ENCODE measurements around the gene GNB2. TPM values are rescaled to one million over a fixed set of nuclear protein-coding genes. Genes with fewer than 3 reads are reported as not detected.

Gene GNB2
- total and polyA plus RNA-seq, 2 of the 13 experiments (the other 11 are each of a cell fraction or from before 2014, with no cell fraction given) = 48.3 to 67.1 TPM

- peak; percentile 89 for TF ChIP-seq ZBTB10 (CRISPR knock-in tag; IDR thresholded peaks at IDR 0.05; ENCODE audit: borderline replicate concordance)
- no peak for TF ChIP-seq NFRKB (IDR thresholded peaks at IDR 0.05)
- no peak for TF ChIP-seq SRSF9 (IDR thresholded peaks at IDR 0.05; ENCODE audit: borderline replicate concordance, insufficient read depth, low read depth, low read length, poor library complexity, severe bottlenecking)
- TF ChIP-seq RARA (CRISPR knock-in tag; IDR thresholded peaks at IDR 0.05) = peak; percentile 31; the same call in 1 of the 2 replicates
- TF ChIP-seq ZNF816 (CRISPR knock-in tag; IDR thresholded peaks at IDR 0.05; ENCODE audit: borderline replicate concordance) = no peak
- TF ChIP-seq MEIS1 (CRISPR knock-in tag; IDR thresholded peaks at IDR 0.05; ENCODE audit: borderline replicate concordance) = no peak
- TF ChIP-seq ZNF770 (CRISPR knock-in tag; IDR thresholded peaks at IDR 0.05) = no peak
- 0 out of 2 replicates have a peak, but pooled peaks have one; percentile 17 for TF ChIP-seq ERF (CRISPR knock-in tag; IDR thresholded peaks at IDR 0.05)
- TF ChIP-seq BCL3 (CRISPR knock-in tag; IDR thresholded peaks at IDR 0.05) = no peak
- TF ChIP-seq ATRX (CRISPR knock-in tag; IDR thresholded peaks at IDR 0.05; ENCODE audit: borderline replicate concordance) = no peak
- no peak for TF ChIP-seq ZNF207 (IDR thresholded peaks at IDR 0.05; ENCODE audit: borderline replicate concordance)
- no peak for TF ChIP-seq ZNF432 (CRISPR knock-in tag; IDR thresholded peaks at IDR 0.05; ENCODE audit: borderline replicate concordance)
- no peak for TF ChIP-seq FOSL2 (CRISPR knock-in tag; IDR thresholded peaks at IDR 0.05)
- no peak for TF ChIP-seq RFXANK (CRISPR knock-in tag; IDR thresholded peaks at IDR 0.05)
- TF ChIP-seq PPARG (CRISPR knock-in tag; conservative IDR thresholded peaks at IDR 0.05) = no peak
- no peak for TF ChIP-seq ZBTB33 (CRISPR knock-in tag; IDR thresholded peaks at IDR 0.05)
- no peak for TF ChIP-seq ZSCAN9 (CRISPR knock-in tag; IDR thresholded peaks at IDR 0.05; ENCODE audit: borderline replicate concordance)
- no peak for TF ChIP-seq ZNF883 (CRISPR knock-in tag; IDR thresholded peaks at IDR 0.05; ENCODE audit: not compliant biosample characterization)
- TF ChIP-seq POLR2AphosphoS5 (IDR thresholded peaks at IDR 0.05; ENCODE audit: low read depth, low read length) = peak; percentile 82
- no peak for TF ChIP-seq SRSF4 (IDR thresholded peaks at IDR 0.05; ENCODE audit: low read depth, low read length, poor library complexity, severe bottlenecking)
- TF ChIP-seq ZNF329 (CRISPR knock-in tag; IDR thresholded peaks at IDR 0.05; ENCODE audit: low read depth) = no peak
- no peak for TF ChIP-seq KDM4B (CRISPR knock-in tag; IDR thresholded peaks at IDR 0.05)
- TF ChIP-seq ZNF563 (CRISPR knock-in tag; IDR thresholded peaks at IDR 0.05) = no peak
- TF ChIP-seq ZNF589 (CRISPR knock-in tag; conservative IDR thresholded peaks at IDR 0.05) = no peak
- no peak for TF ChIP-seq ZNF225 (CRISPR knock-in tag; IDR thresholded peaks at IDR 0.05)
Measured at GRCh38 chr7:100642534-100642907, 31.0 kb upstream of the GNB2 start (continued).
